Measurements from ENCODE around the gene CYBA. TPM values are rescaled to one million over a fixed set of nuclear protein-coding genes. Genes with fewer than 3 reads are reported as not detected.

The CYBA gene
- total and polyA plus RNA-seq, 10 of the 15 experiments (the other 5 are each of a cell fraction or from before 2014, with no cell fraction given), result 0.55 to 598 (median 258) TPM

- WGBS (ENCODE audit: insufficient coverage, insufficient replicate concordance, low lambda C conversion rate, missing lambda C conversion rate), result 24% methylated on average over 20 of the region's 20 CpGs
- intact Hi-C loops (cut with micrococcal nuclease; ENCODE audit: unreplicated experiment), result no loop called here
- POLR2A ChIA-PET, result interaction anchor here (0.7 to 1.9 kb wide), 8 partner anchors 10 to 161 kb away, joined by 3 to 15 read pairs (median 5); partner anchors contain the start of genes MVD and ZC3H18
- FAIRE-seq, result no peak
- Histone ChIP-seq H3K79me2 (ENCODE audit: control insufficient read depth, insufficient read depth, low read length) (peaks cover 36% of the 10 kb centered on the region), H3K4me3 (peak overlapping the region; percentile 98), H3K27ac (ENCODE audit: control insufficient read depth, insufficient read depth) (peak overlapping the region; percentile 96), H3K4me1 (ENCODE audit: control insufficient read depth, insufficient read depth, low read length) (peaks cover 22% of the 10 kb centered on the region), H3K27me3 (replicated peaks in 1 of 2; ENCODE audit: control insufficient read depth in 2 of 2, insufficient read depth in 2 of 2, low read length in 1 of 2) (no peaks in the 10 kb centered on the region), H2AFZ (ENCODE audit: control insufficient read depth, low read depth, low read length) (no peak overlapping the region), H3K36me3 (ENCODE audit: control insufficient read depth in 2 of 2, insufficient read depth in 2 of 2, low read length in 1 of 2) (peaks cover 0 to 6% of the 10 kb centered on the region in 2 experiments), H3K9me3 (replicated peaks; ENCODE audit: control insufficient read depth, insufficient read depth, low read length) (no peaks in the 10 kb centered on the region), H3K9ac (ENCODE audit: control insufficient read depth, insufficient read depth, low read length) (peak overlapping the region; percentile 87), H3K4me2 (ENCODE audit: control insufficient read depth, insufficient read depth) (peak overlapping the region; percentile 75), H4K20me1 (ENCODE audit: control insufficient read depth, insufficient read depth) (peaks cover 7% of the 10 kb centered on the region; the same call in 1 of the 2 replicates)
- RAD21 ChIA-PET (ENCODE audit: unreplicated experiment), result interaction anchor here (0.5 to 1.7 kb wide), 4 partner anchors 12 to 256 kb away, joined by 3 to 6 read pairs (median 4); partner anchors contain the start of gene IL17C
- no peak for ATAC-seq
- CTCF ChIA-PET, result interaction anchor here (0.5 to 1.9 kb wide), 5 partner anchors 16 to 53 kb away, joined by 3 to 4 read pairs (median 3); no protein-coding TSS in a partner anchor
- SMC1A ChIA-PET (ENCODE audit: uncharacterized antibody, unreplicated experiment), result interaction anchor here (1.1 to 1.3 kb wide), 2 partner anchors 16 to 56 kb away, joined by 3 to 4 read pairs; no protein-coding TSS in a partner anchor
- DNase-seq (ENCODE audit: low read depth, low spot score), result no peak
- TF ChIP-seq POLR2AphosphoS5 (IDR thresholded peaks at IDR 0.05; ENCODE audit: low read length) (peak; percentile 22; the same call in 1 of the 2 replicates), POLR2AphosphoS2 (IDR thresholded peaks at IDR 0.05; ENCODE audit: low read depth, low read length) (0 out of 2 replicates have a peak, but pooled peaks have one; percentile 10), WRNIP1 (IDR thresholded peaks at IDR 0.05; ENCODE audit: borderline replicate concordance, low read depth, low read length) (no peak)
- in situ Hi-C loops (cut with MboI), result no loop called here
- BruUV-seq (replicated peaks), result no TSS peak
Measured at GRCh38 chr16:88649195-88649923, 1.5 kb downstream of the CYBA start.

All from GM12878 (cell line).